Neural cell (in vitro differentiated cells): ENCODE measurements around the gene BHLHE23. TPM values are rescaled to one million over a fixed set of nuclear protein-coding genes. Genes with fewer than 3 reads are reported as not detected.

Source experiments
- H2AFZ ChIP-seq: fragments of 200-600, 300-800 bp; sonication (generic), shearing (Covaris generic); 2 replicates; pipeline ENCODE4 v1.6.0; 2014; ENCODE audit warnings: low read depth, mild to moderate bottlenecking, antibody characterized with exemption, low read length, moderate library complexity
- H3F3A ChIP-seq: fragments of 200-600 bp; shearing (Covaris generic); 2 replicates; pipeline ENCODE4 v1.6.1; 2016; ENCODE audit warnings: mild to moderate bottlenecking, moderate library complexity, mixed read lengths, antibody characterized with exemption, low read length; ENCODE audit not compliant: insufficient read depth, poor library complexity, severe bottlenecking
- H3K27ac ChIP-seq: fragments of 200-600, 300-800 bp; sonication (generic), shearing (Covaris generic); 2 replicates; pipeline ENCODE4 v1.5.1; 2014; ENCODE audit warnings: mild to moderate bottlenecking, low read length, moderate library complexity
- H3K27me3 ChIP-seq: fragments of 300-800, 200-600 bp; sonication (generic), shearing (Covaris generic); 2 replicates; pipeline ENCODE4 v1.6.0; 2014; ENCODE audit warnings: mild to moderate bottlenecking, low read depth, low read length, moderate library complexity; ENCODE audit not compliant: insufficient read depth
- H3K36me3 ChIP-seq: fragments of 300-800, 200-600 bp; sonication (generic), shearing (Covaris generic); 2 replicates; pipeline ENCODE4 v1.5.1; 2014; ENCODE audit warnings: mild to moderate bottlenecking, antibody characterized with exemption, low read length, moderate library complexity; ENCODE audit not compliant: insufficient read depth
- H3K4me2 ChIP-seq: fragments of 300-800, 200-600 bp; sonication (generic), shearing (Covaris generic); 2 replicates; pipeline ENCODE4 v1.6.0; 2014; ENCODE audit warnings: mild to moderate bottlenecking, low read length
- H3K4me3 ChIP-seq: fragments of 300-800, 200-600 bp; sonication (generic), shearing (Covaris generic); 2 replicates; pipeline ENCODE4 v1.5.1; 2014; ENCODE audit warnings: mild to moderate bottlenecking, low read length, moderate library complexity
- H3K79me2 ChIP-seq: fragments of 200-600 bp; shearing (Covaris generic); replicated peaks from 2 replicates; pipeline ENCODE4 v1.6.0; 2014; ENCODE audit warnings: mild to moderate bottlenecking, low read length, moderate library complexity; ENCODE audit not compliant: insufficient read depth
- H3K9ac ChIP-seq: fragments of 300-800, 200-600 bp; sonication (generic), shearing (Covaris generic); 2 replicates; pipeline ENCODE4 v1.6.1; 2016; ENCODE audit warnings: mild to moderate bottlenecking, low read length, mixed read lengths
- H3K9me2 ChIP-seq: fragments of 200-600 bp; shearing (Covaris generic); 2 replicates; pipeline ENCODE4 v1.6.1; 2016; ENCODE audit warnings: mild to moderate bottlenecking, low read length, mixed read lengths; ENCODE audit not compliant: insufficient read depth
- H3K9me3 ChIP-seq: fragments of 200-600, 300-800 bp; sonication (generic), shearing (Covaris generic); 2 replicates; pipeline ENCODE4 v1.6.1; 2016; ENCODE audit warnings: mild to moderate bottlenecking, mixed run types, low read length, moderate library complexity, mixed read lengths
- H4K20me1 ChIP-seq: fragments of 200-600 bp; shearing (Covaris generic); 2 replicates; pipeline ENCODE4 v1.6.1; 2016; ENCODE audit warnings: mild to moderate bottlenecking, mixed run types; ENCODE audit not compliant: insufficient read depth
- EP300 ChIP-seq: fragments of 450-650 bp; conservative IDR thresholded peaks from 2 replicates; pipeline ENCODE4 v1.6.1; 2014; ENCODE audit warnings: antibody characterized with exemption, mild to moderate bottlenecking, moderate library complexity; ENCODE audit not compliant: poor library complexity, severe bottlenecking
- EZH2 ChIP-seq: fragments of 200-600, 300-800 bp; shearing (Covaris generic), sonication (generic); IDR thresholded peaks from 2 replicates; pipeline ENCODE4 v1.6.1; 2014; ENCODE audit warnings: antibody characterized with exemption, low read length, borderline replicate concordance, mild to moderate bottlenecking; ENCODE audit not compliant: insufficient read depth, poor library complexity, severe bottlenecking
- MXI1 ChIP-seq: fragments of 450-650 bp; conservative IDR thresholded peaks from 2 replicates; pipeline ENCODE4 v1.6.1; 2014; ENCODE audit warnings: antibody characterized with exemption, mild to moderate bottlenecking; ENCODE audit not compliant: poor library complexity, severe bottlenecking
- POLR2AphosphoS5 ChIP-seq: IDR thresholded peaks from 2 replicates; pipeline ENCODE4 v1.6.1; 2012
- RAD21 ChIP-seq: fragments of 450-650 bp; conservative IDR thresholded peaks from 2 replicates; pipeline ENCODE4 v1.6.1; 2014; ENCODE audit warnings: antibody characterized with exemption, mild to moderate bottlenecking, moderate library complexity
- SMC3 ChIP-seq: fragments of 450-650 bp; conservative IDR thresholded peaks from 2 replicates; pipeline ENCODE4 v1.6.1; 2014; ENCODE audit warnings: antibody characterized with exemption, mild to moderate bottlenecking, moderate library complexity; ENCODE audit not compliant: poor library complexity
- TAF1 ChIP-seq: IDR thresholded peaks from 2 replicates; pipeline ENCODE4 v1.6.1; 2012; ENCODE audit warnings: low read depth
- polyA plus RNA-seq: library from polyadenylated mRNA; depleted of rRNA; stranded (reverse); fragments of >200 nt; gene quantifications from 2 replicates; pipeline ENCODE4 v1.2.3, GENCODE V29; 2014
- TF ChIP-seq, protein P1 (sequence below): IDR thresholded peaks from 2 replicates; pipeline ENCODE4 v1.6.1; 2012; ENCODE audit warnings: borderline replicate concordance
- TF ChIP-seq, protein P2 (sequence below): fragments of 450-650 bp; IDR thresholded peaks from 2 replicates; pipeline ENCODE4 v1.5.1; 2014; ENCODE audit warnings: antibody characterized with exemption, mild to moderate bottlenecking, moderate library complexity; ENCODE audit not compliant: poor library complexity, severe bottlenecking

The BHLHE23 gene
- polyA plus RNA-seq, 1 donor from 2014 or later: not detected

DNA sequence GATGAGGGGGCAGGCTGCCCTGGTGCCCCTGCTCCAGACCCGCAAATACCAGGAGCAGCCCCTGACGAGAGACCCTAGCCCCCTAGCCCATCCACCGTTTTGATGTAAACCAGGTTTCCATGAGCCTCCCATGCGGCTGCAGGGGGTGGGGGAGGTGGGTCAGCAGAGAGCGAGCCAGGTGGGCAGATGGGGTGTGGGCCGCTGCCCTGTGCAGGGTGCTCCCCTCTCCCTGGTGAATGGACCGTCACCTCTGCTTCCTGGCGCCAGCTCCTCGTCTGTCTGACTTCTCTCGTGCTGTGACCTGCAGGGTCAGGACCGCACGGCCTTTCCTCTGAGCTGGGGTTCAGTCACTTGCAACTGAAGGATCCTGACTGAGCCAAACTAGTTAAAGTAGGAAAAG is 15.7 kb upstream of the BHLHE23 start:
- no peak overlapping the region for H2AFZ ChIP-seq
- no peaks in the 10 kb centered on the region for H3K36me3 ChIP-seq
- no peaks in the 10 kb centered on the region for H3K79me2 ChIP-seq
- H3F3A ChIP-seq: no peaks in the 10 kb centered on the region
- no peak overlapping the region for H3K9ac ChIP-seq
- no peaks in the 10 kb centered on the region for H3K9me3 ChIP-seq
- H3K27me3 ChIP-seq: no peaks in the 10 kb centered on the region
- no peaks in the 10 kb centered on the region for H4K20me1 ChIP-seq
- TF ChIP-seq TAF1 (no peak), EZH2 (no peak), SMC3 (no peak), MXI1 (no peak), EP300 (no peak), POLR2AphosphoS5 (no peak), RAD21 (no peak)
- TF ChIP-seq, protein P1, sequence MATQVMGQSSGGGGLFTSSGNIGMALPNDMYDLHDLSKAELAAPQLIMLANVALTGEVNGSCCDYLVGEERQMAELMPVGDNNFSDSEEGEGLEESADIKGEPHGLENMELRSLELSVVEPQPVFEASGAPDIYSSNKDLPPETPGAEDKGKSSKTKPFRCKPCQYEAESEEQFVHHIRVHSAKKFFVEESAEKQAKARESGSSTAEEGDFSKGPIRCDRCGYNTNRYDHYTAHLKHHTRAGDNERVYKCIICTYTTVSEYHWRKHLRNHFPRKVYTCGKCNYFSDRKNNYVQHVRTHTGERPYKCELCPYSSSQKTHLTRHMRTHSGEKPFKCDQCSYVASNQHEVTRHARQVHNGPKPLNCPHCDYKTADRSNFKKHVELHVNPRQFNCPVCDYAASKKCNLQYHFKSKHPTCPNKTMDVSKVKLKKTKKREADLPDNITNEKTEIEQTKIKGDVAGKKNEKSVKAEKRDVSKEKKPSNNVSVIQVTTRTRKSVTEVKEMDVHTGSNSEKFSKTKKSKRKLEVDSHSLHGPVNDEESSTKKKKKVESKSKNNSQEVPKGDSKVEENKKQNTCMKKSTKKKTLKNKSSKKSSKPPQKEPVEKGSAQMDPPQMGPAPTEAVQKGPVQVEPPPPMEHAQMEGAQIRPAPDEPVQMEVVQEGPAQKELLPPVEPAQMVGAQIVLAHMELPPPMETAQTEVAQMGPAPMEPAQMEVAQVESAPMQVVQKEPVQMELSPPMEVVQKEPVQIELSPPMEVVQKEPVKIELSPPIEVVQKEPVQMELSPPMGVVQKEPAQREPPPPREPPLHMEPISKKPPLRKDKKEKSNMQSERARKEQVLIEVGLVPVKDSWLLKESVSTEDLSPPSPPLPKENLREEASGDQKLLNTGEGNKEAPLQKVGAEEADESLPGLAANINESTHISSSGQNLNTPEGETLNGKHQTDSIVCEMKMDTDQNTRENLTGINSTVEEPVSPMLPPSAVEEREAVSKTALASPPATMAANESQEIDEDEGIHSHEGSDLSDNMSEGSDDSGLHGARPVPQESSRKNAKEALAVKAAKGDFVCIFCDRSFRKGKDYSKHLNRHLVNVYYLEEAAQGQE: no peak
- TF ChIP-seq, protein P2, sequence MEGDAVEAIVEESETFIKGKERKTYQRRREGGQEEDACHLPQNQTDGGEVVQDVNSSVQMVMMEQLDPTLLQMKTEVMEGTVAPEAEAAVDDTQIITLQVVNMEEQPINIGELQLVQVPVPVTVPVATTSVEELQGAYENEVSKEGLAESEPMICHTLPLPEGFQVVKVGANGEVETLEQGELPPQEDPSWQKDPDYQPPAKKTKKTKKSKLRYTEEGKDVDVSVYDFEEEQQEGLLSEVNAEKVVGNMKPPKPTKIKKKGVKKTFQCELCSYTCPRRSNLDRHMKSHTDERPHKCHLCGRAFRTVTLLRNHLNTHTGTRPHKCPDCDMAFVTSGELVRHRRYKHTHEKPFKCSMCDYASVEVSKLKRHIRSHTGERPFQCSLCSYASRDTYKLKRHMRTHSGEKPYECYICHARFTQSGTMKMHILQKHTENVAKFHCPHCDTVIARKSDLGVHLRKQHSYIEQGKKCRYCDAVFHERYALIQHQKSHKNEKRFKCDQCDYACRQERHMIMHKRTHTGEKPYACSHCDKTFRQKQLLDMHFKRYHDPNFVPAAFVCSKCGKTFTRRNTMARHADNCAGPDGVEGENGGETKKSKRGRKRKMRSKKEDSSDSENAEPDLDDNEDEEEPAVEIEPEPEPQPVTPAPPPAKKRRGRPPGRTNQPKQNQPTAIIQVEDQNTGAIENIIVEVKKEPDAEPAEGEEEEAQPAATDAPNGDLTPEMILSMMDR: no peak
- H3K4me3 ChIP-seq: no peak overlapping the region
- H3K27ac ChIP-seq: no peak overlapping the region
- no peak overlapping the region for H3K4me2 ChIP-seq
- H3K9me2 ChIP-seq: no peaks in the 10 kb centered on the region

DNA sequence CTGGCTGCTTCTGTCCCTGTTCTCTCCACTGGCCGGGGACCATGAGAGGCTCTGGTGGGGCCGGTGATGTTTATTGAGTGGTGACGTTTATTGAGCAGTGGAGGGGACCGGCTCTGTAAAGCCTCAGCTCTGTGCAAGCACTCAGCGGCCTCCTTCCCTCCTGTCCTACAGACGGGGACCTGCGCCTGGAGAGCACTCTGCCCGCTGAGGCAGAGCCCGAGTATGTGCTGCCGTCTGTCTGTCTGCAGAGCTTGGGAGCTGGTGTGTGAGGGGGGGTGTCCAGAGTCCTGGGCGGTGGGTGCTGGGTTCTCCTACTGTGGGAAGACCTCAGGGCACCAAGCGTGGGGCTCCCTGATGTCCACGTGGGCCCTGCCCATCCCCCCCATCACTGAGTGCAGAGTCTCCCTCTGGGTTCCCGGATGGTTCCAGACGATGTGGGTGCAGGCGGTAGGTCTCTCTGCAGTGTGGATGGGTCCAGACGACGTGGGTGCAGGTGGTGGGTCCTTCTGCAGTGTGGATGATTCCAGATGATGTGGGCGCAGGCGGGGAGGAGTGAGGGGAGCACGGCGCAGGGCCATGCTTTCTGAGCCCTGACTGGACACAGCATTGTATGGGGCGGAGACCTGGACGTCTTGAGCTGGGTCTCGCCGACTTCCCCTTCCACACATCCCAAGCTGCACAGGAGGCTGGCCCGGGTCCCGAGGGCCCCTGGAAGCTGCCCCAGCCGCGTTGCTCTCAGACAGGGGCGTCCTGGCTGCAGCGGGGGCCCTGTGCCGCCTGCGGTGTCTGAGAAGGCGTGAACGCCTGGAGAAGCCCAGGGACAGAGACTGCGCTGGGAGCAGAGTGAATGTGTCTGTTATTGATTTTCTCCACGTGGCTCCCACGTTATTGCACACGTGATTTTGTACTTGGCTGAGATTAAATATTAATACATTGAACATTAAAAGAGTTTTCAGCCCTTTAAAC is 14.9 kb upstream of the BHLHE23 start:
- no peaks in the 10 kb centered on the region for H4K20me1 ChIP-seq
- no peaks in the 10 kb centered on the region for H3K9me3 ChIP-seq
- no peaks in the 10 kb centered on the region for H3K27me3 ChIP-seq
- no peak for TF ChIP-seq EP300
- no peak for TF ChIP-seq POLR2AphosphoS5
- TF ChIP-seq, protein P1: no peak
- TF ChIP-seq MXI1: no peak
- no peak for TF ChIP-seq EZH2
- no peak for TF ChIP-seq RAD21
- TF ChIP-seq SMC3: no peak
- TF ChIP-seq TAF1: no peak
- TF ChIP-seq, protein P2: no peak
- H3K27ac ChIP-seq: no peak overlapping the region
- no peaks in the 10 kb centered on the region for H3K79me2 ChIP-seq
- no peak overlapping the region for H3K4me2 ChIP-seq
- H3F3A ChIP-seq: no peaks in the 10 kb centered on the region
- no peaks in the 10 kb centered on the region for H3K36me3 ChIP-seq
- no peaks in the 10 kb centered on the region for H3K9me2 ChIP-seq
- H3K4me3 ChIP-seq: no peak overlapping the region
- no peak overlapping the region for H3K9ac ChIP-seq
- H2AFZ ChIP-seq: no peak overlapping the region
